NCI-H2029 (cell line): ENCODE results near the gene PDE4D.

ENCODE experiments used
- DNase-seq: peaks from one replicate; lab custom pipeline; 2025; lab: John Stamatoyannopoulos, UW

The PDE4D gene

DNA sequence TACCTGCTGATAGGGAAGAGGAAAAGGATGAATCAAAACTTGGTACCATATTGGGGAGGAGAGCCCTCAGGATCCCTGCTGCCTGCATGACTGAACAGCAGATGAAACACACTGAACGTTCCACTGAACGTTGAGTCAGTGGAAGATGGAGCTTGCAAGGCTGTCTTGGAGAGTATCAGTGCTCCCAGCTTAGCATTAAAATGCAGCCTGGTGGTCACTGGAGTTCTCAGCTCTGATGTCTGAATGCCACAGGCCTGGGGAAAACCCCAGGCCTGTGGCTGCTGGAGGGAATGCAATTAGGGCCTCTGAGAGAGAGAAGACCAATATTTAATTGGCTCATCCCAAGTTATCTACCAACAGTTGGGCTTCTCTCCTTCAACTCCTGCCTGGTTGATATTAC lies 54.5 kb downstream of the PDE4D start:
- DNase-seq = no peak

DNA sequence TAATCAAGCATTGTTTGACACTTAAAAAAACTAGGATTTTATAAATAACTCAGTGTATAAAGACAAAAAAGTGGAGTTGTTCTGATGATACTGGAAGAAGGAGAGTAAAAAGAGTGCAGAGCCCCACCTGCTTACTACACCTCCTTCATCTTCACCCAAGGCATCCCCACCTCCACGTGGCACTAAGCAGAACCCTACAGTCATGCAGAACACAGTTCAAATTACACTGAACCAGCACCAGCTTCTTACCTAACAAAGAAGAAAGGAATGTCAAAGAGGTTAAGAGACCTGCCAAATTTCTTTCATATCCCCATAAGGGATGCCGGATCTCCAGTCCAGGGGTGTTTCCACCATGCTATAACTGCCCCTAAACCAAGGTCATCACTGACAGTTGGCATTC lies 55.5 kb downstream of the PDE4D start:
- no peak for DNase-seq

GRCh38 chr5:59837071-59837470 lies 56.5 kb downstream of the PDE4D start:
- no peak for DNase-seq

- DNase-seq = no peak
These were observed 57.7 kb downstream of the PDE4D start for GRCh38 chr5:59835800-59836199.

GRCh38 chr5:59833448-59833847 lies 60.1 kb downstream of the PDE4D start:
- no peak for DNase-seq

GRCh38 chr5:59832577-59833301 lies 60.8 kb downstream of the PDE4D start:
- no peak for DNase-seq

DNA sequence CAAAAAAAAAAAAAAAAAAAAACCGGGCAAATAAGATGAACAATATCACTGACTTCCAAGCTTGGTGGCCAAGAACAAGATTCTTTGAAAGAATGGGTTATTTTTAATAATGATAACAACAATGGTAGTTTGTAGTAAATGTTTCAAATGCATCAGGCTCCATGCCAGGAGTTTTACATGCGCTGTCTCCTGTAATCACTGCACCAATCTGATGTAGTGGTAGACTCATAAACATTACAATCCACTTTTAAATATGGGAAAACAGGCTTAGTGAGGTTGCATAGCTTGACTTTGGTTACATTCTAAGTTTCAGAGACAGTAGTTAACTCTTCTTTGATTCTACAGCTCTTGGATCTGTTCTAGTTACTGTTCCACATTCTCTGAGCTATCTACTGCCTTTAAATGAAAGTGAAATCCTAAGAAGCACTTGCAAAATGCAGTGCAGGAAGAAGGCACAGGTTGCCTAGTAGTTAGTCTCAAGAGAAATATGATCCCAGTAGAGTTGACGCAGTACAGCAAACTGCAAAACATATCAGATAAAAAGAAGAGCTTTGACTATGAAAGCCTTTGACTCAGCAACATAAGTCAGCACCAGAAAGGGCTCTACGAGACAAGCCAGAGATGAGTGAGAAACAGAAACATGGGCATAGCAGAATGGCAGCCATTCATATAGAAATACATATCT lies 62.1 kb downstream of the PDE4D start:
- DNase-seq = no peak

- DNase-seq = no peak
These were observed 62.9 kb downstream of the PDE4D start for GRCh38 chr5:59830536-59831200.

GRCh38 chr5:59829922-59830321 lies 63.6 kb downstream of the PDE4D start:
- DNase-seq = no peak

DNA sequence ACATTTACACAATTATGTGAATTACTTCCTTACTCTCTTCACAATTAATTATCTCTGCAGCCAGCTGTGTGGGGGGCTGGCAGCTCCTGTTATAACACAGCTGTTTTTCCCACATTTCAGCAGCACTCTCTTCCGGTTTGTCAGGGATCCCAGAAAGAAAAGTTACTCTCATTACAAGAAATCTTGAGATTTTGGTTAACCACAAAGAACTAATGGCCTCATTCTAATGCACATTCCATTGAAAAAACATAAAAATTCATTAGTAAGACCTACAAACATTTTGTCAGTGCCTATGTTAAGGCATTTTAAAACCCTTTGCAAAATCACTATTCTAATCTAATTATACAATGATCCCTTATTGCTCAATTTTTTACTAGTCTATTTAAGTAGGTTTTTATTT lies 64.1 kb downstream of the PDE4D start:
- DNase-seq = no peak

DNA sequence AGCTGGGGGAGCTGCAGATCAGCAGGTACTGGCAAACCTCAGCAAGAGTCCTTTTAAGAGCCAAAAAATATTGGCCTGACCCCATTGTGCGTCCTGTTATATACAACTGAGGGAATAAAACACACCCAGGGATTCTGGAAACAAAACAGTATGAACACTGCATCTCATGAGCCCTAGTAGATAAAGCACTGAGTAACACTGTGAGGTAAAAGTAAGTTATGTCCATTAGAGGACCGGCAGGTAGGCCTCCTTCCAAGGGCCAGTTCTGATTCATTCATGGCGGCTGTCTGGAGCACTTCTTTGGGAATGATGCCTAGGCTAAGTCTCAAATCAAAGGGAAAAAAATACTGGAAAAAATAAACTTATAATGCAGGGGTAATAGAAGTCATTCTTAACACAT lies 64.9 kb downstream of the PDE4D start:
- no peak for DNase-seq

GRCh38 chr5:59826996-59827395 lies 66.5 kb downstream of the PDE4D start:
- DNase-seq = no peak

- DNase-seq = no peak
These were observed 70.1 kb downstream of the PDE4D start for GRCh38 chr5:59823420-59823819.

DNA sequence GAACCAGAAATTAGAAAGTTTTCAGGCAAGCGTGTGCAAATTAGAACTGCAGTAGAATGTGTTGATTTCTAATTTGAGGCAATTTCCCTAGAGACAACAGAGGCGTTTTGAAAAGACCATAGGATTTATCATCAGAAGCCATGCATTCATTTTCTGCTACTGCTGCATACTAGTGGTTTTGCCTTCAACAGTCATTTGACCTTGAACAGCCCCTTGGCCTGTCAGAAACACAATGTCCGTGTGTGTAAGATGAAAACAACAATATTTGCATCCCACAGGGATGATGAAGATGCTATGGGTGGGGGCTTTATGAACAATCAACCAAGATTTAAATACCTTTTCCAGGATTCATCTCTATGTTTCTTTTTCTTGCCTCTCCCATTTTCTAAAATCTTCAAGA lies 73.7 kb downstream of the PDE4D start:
- DNase-seq = no peak

DNA sequence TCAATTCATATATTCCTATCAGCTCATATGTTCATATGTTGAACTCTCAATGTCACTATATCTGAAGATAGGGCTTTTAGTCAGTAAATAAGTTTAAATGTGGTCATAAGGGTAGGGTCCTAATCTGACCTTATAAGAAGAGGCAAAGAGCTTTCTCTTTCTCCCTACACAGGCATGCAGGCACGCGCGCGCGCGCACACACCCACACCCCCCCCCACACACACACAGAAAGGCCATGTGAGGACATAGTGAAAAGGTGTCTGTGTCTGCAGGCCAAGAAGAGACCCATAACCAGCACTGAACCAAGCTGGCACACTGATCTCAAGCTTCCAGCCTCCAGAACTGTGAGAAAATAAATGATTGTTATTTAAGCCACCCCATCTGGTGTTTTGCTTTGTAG lies 76.0 kb downstream of the PDE4D start:
- DNase-seq = no peak

DNA sequence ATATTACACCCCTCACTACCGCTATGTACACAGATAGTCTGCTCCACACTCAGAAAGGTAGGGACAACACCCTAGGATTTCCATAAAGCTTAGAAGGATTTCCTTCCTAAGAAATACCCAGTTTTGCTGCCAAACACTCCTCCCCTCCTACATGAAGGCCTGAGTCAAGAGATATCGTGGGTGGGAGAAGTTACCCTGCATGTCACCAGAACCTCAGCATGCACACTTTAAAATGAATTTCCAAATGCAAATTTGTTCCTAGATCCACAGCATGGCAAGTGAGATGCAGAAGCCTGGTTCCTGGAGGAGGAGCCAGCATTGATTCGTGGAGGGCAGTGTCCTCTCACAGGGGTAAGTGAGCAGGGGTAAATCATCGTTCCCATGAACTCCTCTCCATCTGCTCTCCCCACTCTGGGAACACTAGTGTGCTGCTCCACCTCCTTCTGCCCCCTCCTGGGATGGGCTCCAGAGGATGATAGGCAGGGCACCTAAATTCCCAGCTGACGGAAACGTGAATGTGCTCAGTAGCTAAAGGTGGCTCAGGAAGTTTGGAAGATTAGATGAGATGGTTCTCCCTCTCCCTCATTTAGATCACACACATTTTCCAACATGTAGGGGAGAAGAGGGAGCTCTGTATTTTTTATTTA lies 76.7 kb downstream of the PDE4D start:
- DNase-seq = no peak

DNA sequence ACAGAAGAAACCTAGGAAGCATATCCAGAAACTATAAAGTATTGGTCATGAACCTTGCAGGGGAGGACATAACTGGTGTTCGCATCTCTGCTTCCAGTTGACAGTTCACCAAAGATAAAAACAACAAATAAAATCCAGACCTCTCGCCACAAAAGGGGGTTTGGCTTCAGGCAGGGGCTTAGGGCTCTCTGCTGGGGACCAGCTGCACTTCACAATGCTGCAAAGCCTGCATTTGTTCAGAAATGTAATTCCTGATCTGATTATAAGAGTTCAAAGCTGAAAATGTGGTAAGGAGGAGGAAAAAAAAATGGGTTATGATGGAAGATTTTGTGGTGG lies 79.0 kb downstream of the PDE4D start:
- DNase-seq = no peak

- DNase-seq = peak; percentile 31
These were observed 79.6 kb downstream of the PDE4D start for GRCh38 chr5:59813761-59814536.

DNA sequence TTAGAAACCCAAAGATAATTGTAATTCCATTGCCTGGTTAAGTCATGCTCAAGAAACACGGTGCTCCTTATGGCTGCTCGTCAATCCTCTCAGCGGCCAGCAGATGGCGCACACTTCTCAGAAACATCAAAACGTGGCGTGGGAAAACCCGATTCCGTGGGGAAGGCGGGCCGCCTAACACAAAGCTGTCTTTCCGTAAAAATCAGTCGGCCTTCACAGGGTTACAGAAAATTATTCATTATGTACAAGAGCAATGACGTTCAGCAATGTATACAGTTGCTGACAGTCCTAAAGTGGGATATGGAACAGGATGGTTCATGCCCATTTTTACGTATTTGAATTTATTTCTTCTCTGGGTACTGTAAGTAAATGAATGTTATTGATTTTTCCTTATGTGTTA lies 83.5 kb downstream of the PDE4D start:
- DNase-seq = peak; percentile 42

- DNase-seq = no peak
These were observed 85.7 kb downstream of the PDE4D start for GRCh38 chr5:59807806-59808205.

- no peak for DNase-seq
These were observed 93.1 kb downstream of the PDE4D start for GRCh38 chr5:59800347-59800893.
